HG03342 (cell line): ENCODE measurements around the gene DNAJA3.
A peak's percentile ranks its signal among the peaks of the same experiment; 100 is the strongest.

Source experiments
- ATAC-seq: cut with Tn5 transposase; IDR thresholded peaks from one replicate; pipeline ENCODE4 v1.9.1; 2021; ENCODE audit warnings: mild to moderate bottlenecking, moderate library complexity; ENCODE audit not compliant: unreplicated experiment

The DNAJA3 gene

DNA sequence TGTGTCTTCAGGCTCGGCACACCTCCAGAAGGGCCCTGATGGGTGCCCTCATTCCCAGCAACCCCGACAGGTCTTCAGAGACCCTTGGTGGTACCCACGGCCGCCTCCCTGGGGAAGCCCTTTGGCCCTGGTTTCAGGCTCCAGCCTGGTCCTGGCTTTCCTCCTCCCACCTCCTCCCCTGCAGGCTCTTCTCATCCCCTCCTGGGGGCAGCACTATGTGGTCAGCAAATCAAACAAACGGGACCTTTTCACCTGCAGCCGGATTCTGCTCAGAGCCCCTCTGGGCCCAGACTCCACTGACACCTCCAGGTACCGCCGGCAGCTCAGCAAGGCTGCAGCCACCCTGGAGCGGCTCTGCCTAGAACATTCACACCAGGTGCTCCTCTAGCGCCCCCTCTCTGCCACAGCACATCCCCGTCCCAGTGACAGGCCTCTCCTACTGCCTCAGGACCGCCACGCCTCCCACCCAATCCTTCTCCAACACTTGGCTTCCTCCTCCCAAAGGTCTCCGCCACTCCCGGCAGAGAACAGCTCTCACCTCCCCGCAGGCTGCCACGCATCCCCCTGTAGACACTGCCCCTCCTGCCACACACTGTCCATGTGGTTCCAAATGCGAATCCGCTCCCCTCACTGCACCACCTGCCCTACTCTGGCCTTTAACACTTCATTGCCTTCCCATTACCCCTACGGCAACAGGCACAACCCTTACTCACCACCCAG lies 21.3 kb upstream of the DNAJA3 start:
- ATAC-seq, result no peak

DNA sequence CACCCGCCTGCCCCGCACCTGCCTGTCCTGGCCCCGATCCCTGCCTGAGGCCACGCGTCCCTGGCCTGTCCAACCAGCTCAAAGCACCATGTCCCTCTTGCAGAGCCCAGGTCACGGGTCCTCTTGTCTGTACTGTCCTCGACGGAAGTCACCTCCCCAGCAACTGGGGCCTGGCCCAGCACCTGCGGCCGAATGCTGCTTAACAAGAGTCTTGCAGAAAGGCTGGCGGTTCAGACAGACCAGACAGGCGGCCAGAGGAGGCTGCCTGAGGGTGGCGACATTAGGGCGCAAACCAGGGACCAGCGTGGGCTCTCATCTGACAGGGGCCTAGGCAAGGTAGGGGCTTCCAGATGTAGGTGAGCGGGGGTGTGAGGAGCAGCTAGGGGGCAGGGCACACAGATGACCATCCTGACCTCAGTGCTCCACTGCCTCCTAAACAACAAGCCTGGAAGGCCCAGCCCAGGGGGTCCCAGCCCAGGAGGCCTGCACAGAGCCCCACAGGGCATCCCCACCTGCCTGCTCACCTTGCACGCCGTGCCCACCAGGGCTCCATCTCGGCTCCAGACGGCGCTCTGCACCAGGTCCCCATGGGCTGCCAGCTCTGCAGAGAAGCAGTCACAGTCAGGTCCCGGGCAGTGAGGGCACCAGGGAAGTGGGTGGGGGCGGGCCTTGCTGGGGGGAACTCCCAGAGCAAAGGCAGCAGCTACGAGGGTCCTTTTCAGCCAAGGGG lies 20.5 kb upstream of the DNAJA3 start:
- no peak for ATAC-seq

DNA sequence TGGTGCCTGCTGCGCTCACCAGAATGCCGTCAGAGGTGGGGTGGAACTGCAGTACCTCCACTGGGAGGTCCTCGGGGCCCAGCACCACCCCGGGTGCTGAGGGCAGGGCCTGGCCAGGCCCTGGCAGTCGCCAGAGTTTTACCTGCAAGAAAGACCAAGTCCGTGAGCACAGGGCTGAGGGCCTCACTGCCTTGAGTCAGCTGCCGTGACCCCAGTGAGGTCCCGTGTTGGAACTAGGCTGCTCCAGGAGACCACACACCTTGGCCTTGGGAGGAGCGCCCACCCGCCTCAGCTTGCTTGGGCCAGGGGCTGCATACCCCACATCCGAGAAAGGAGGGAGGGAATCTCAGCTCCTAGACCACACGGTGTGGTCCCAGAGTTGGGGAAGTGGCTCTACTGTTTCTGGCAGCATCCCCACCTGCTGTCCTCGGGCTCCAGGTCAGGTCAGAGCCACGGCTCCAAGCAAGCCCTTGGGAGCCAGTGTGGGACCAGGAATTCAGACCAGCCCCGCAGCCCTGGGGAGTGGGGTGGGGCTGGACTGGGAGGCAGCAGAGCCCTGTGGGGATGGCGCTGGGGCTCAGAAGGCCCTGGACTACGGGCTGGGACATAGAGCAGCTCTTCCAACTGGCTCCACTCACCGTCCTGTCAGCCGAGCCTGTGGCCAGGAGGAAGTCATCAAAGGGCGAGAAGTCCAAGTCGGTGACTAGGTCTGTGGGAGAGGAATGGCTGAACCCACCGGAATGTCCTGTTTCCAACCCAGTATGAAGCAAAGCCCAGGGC lies 17.9 kb upstream of the DNAJA3 start:
- no peak for ATAC-seq

DNA sequence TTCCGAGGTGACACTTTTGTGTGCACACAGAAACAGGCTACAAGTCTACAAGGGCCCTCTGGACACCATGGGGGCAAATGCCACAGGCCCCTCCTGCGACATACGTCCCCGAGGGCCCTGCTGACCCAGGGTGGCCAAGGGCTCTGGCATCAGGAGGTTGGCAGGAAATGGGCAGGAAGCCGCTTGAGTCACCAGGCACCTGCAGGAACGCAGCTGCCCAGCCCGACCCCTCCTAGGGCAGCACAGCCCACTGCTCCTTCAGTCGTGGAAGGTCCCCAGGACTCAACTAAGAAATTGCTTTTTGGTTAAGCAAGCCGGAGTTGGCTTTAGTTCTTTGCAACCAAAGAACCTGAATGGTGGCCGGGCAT lies 17.4 kb upstream of the DNAJA3 start:
- ATAC-seq, result no peak

DNA sequence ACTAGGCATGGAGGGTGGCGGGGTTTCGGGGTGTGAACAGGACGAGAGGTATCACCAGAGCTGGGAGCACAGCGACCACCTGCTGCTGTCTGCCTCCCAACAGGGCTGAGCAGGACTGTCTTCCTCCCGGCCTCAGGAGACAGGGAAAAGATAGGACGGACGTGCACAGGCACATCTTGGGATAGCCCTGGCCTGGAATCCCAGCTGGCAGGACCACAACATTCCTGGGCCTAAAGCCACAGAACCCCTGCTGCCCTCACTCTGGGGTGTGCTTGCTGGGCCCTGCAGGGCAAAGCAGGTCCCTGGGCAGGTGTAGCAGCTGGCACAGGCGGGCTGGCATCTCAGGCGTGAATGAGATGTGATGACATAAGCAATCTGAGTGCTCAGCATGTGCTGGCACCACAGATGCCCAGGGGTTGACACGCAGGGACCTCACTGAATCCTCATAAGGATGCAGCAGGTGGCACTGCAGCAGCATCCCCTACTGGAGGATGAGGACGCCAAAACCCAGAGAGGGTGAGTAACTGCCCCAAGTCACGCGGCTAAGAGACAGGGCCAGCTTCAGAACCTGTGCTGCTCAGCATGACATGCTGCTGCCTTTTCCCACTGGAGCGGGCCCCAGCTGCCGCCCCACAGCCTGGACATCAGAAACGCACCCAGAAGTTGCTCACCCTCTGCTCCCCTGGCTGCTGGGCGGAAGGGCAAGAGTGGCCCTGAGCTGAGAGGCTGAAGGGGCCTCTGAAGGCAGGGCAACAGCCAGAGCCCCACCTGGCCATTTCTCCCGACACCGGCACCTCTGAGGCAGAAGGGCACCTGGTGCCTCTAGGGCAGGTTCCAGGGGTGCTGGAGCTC lies 16.4 kb upstream of the DNAJA3 start:
- no peak for ATAC-seq

DNA sequence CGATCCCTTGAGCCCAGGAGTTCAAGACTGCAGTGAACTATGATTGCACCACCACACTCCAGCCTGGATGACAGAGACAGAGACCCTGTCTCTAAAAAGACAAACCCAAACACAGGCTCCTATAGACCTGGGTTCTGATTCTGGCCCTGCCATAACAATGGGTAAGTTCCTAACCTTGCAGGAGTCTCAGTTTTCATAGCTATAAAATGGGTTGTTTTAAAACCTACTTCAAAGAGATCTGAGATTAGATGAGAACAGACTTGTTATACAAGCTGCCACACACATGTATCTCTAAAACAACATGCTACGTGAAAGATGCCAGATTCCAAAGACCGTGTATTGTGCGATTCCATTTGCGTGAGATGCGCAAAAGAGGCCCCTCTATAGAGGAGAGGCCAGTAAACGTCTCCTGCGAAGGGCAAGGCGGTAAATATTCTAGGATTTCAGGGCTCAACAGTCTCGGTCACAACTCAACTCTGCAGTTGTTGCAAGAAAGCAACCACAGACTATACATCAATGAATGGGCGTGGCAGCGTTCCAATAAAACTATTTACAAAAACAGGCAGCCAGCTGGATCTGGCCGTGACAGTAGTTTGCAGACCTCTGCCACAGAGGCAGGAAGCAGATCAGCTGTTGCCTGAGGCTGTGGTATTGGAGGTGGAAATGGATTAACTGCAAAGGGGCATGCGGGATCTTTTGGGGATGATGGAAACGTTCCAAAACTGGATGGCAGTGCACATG lies 15.2 kb upstream of the DNAJA3 start:
- no peak for ATAC-seq

DNA sequence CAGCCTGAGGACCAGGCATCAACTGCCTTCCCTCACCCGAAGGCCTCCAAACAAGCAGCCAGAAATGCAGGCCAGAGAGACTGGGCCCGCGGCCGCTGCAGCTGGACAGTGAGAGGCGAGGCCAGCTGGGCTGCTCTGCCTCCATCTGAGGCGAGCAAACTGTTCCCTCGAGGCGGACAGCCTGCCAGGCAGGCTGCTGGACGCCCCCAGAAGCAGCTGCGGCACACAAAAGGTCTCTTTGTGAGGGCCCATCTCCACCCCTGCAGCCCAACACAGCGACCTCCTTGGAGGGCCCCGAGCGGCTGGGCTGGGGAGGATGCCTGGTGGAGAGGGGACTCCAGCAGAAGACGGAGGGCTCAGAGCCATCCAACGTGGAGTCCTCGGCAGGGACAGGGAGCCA lies 14.0 kb upstream of the DNAJA3 start:
- no peak for ATAC-seq

DNA sequence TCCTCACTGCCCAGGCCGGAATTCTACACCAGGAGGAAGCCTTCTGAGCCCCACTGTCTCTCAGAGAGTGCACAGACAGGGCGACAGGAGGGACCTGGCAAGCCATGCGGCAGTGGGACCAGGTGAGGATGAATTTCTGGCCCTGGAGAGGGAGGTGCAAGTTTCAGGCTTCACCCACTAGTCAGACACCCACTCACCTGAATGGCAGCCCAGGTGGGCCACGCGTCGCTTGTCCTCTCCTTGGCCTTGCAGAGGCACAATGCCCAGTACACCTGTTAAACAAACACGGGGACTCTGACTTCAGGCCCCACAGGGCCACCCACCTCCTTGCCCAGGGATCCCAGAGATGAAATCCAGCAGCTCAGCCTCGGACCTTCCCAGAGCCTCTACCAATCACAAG lies 13.5 kb upstream of the DNAJA3 start:
- no peak for ATAC-seq

DNA sequence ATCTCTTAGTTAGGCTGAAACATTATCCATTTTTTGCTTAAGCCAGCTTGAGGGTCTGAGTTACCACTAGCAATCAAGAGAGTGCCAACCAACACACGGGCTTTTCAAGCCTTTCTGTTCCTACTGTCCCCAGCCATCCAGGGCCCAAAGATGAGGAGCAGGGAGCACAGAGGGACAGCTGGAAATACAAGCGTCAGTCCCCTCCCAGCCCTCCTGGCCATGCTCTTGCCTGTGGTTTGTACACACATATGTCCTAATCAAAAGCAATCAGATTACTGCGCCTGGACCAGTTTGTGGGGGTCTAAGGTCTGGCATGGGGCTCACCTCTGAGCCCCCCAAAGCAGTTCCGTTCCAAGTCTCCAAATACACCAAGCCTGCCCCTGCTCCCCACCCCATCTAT lies 12.8 kb upstream of the DNAJA3 start:
- no peak for ATAC-seq

DNA sequence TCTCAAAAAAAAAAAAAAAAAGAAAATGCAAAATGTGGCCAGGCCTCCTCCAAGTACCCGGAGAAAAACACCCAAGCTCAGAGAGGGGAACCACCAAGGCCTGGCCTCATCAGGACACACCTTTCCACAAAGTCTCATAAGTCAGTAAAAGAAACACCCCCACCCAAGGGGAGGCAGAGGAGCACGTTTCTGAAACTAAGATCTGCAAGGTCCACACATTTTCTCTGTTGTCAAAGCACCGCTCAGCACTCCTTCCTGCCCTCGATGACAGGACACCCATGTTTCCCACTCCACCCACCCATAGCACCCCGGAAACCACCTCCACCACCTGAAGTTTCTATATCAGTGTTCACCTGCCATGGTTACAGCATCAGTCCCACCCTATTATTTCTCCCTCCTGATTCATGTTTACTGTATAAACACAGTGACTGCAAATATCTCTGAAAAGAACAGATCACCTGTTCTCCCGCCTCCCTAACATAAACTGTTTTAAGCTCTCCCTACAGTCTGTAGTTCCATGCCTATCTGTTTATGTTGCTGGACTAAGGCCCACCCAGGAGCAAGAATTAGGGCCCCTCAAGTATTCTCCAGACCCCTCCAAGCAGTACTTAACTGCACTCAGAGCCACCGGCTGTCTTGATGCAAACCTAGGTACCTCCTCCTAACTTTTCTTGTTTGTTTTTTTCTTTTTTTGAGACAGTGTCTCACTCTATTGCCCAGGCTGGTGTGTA lies 11.3 kb upstream of the DNAJA3 start:
- ATAC-seq, result peak; percentile 61

DNA sequence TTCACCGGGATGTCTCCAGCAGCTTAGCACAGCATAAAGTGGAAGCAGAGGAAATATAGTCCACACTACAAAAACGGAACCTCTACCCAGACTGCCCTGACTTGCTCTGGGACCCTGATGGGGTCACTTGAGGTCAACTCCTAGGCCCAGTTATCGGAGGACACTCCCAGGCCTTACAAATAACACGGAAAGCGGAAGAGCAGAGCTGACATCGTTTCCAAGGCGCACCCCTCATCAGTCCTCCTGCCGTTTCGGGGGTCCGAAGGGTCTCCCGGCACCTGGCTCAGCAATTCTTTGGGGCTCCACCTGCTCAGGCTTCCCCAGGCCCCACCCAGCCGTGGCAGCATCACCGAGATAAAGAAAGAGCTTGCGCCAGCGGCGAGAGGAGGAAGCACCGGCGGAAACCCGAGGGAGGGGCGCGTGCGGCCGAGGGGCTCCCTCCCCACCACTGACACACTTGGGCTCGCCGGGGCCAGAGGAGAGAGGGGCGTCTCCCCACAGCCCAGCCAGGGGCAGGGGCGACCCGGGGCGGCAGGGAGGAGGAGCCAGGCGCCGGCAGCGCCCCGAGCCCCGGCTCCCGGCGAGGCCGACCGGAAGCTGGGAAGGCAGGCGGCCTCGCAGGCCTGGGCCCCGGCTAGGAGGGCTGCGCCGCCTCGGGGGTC lies 10.0 kb upstream of the DNAJA3 start:
- peak; percentile 4 for ATAC-seq

DNA sequence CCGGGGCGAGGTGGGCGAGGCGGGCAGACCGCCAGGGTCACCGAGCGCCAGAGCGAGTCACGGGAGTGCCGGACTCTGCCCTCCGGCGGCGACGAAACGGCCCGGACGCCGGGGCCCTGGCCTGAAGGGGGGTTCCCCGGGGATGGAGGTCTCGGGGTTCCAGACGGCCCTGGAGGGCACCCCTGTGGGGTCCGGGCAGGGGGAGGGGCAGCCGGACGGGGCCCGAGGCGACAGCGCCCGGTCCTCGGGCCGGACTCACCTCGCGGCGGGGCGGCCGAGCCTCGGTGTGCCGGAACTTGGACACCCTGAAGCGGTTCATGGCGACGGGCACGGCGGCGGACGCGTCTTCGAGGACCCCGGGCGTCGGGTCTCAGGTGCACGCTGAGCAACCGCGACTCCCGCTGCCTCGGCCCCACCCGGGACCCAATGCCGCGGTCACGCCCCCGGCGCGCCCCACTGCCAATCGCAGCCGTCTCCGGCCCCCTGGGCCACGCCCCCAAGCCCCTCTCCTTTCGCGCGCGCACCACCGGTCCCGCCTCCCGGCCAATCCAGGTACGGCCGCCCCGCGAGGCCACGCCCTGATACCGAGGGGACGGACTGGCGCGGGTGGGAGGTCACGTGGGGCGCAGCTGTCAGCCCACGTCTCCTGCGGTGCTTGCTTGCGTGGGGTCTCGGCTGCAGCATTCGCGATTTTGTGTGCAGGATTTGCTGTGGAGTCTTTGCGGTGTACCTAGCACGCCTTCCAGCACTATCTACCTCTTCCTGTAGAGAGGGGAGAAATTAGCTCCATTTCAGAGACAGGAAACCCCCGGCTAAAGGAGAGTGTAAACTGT lies 9.3 kb upstream of the DNAJA3 start, which contains the start of gene CORO7:
TSS of gene CORO7 (minus strand) at position 397 of the 833 bp plus-strand sequence. CDS start at position 319, 78 bp downstream.
- ATAC-seq, result peak; percentile 50

DNA sequence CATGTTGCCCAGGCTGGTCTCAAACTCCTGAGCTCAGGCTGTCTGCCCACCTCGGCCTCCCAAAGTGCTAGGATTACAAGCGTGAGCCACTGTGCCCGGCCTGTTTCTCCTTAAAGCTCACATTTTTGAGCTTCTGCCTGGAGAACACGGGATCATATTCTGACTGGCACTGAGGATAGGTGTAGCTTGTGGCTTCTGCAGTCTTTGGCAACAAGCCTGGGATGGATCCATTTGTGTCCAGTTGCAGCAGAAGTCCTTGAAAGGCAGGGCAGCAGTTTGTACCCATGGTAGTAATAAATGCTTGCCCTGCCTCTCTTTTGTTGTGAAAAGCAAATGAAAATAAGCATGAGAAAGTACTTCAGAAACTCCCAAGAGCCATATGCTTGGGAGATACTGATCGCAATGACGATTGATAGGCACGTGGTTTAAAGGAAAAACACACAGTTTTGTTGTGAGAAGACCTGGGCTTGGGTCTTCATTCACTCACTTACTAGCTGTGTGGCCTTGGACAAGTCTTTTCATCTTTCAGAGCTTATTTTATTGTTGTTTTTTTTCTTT lies 6.2 kb upstream of the DNAJA3 start:
- ATAC-seq, result no peak

DNA sequence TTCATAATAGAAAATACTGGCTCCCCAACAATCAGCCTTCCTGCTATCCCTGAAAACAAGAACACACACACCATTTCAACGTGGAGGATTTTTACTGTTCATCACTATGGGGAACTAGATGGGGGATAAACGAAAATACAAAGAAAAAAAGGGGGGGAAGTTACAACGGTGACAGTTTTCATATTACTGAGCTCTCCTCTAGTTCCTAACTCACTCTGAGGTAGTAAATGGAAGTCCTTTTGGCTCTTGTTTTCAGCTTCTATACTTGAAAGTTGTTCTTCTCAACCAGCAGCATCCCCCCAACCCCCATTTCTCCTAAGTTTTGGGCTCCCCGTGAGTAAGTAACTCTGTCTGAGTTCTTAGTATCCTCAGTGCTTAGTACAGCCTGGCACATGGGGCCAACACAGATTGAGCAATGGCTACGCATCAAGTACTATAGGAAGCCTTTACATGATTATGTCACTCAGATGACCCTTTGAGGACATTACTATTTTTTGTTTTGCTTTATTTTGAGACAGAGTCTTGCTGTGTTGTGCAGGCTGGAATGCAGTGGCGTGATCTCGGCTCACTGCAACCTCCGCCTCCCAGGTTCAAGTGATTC lies 5.1 kb upstream of the DNAJA3 start:
- no peak for ATAC-seq

DNA sequence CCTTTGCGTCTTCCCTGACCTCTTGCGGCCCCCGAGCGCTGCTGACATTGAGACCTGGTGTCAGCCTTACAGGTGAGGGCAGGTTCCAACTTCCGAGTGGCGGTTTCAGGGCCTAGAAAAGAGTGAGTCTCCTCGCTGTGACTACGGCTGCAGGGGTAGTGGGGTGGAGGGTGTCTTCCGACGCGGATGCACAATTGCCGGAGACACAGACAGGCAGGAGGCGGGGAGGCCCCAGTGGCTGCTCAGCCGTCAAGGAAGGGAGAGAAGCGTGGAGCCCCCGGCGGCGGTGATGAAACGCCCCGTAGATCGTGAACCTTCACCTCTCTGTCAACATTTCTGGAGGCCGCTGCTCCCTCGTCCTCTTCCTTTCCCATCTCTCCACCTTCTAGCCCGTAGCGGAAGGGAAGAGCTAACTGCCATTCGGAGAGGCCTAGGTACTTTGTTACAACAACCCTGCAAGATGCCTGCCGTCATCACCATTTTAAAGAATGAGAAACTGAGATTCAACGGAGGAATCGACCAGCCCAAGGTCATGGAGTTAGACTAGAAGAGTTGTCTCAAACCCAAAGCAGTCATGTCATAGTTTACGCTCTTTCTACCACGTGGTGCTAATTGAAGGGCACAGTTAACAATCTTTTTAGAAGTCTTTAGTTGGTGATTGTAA lies 485 bp downstream of the DNAJA3 start:
- peak; percentile 28 for ATAC-seq

DNA sequence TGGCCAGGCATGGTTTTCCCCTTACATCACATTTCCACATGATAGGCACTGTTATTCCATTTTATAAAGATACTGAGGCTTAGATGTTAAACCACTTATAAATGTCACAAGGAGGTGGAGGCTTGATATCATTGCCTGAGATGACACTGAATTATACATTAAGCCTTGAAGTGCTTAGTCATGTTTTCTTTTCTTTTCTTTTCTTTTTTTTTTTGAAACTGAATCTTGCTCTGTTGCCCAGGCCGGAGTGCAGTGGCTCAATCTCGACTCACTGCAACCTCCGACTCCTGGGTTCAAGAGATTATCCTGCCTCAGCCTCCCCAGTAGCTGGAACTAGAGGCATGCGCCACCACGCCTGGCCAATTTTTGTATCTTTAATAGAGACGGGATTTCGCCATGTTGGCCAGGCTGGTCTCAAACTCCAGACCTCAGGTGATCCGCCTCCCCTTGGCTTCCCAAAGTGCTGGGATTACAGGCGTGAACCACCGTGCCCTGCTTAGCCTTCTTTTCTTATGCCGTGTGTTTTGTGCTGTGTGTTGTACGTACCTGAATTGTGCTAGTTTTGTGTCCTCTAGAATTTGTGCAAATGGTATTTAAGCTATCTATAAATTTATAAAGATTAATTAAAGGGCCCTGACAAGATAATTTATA lies 1.2 kb downstream of the DNAJA3 start:
- ATAC-seq, result no peak
